ENCODE measurements around the gene NBAS. TPM values are rescaled to one million over a fixed set of nuclear protein-coding genes. Genes with fewer than 3 reads are reported as not detected.

Gene NBAS
- total and polyA plus RNA-seq, 9 of the 15 experiments (the other 6 are each of a cell fraction or from before 2014, with no cell fraction given): 15.3 to 94.4 (median 69.9) TPM

GRCh38 chr2:15560988-15561573, at the start of gene NBAS (continued):
- TF ChIP-seq, protein P1, sequence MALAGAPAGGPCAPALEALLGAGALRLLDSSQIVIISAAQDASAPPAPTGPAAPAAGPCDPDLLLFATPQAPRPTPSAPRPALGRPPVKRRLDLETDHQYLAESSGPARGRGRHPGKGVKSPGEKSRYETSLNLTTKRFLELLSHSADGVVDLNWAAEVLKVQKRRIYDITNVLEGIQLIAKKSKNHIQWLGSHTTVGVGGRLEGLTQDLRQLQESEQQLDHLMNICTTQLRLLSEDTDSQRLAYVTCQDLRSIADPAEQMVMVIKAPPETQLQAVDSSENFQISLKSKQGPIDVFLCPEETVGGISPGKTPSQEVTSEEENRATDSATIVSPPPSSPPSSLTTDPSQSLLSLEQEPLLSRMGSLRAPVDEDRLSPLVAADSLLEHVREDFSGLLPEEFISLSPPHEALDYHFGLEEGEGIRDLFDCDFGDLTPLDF (CRISPR knock-in tag; IDR thresholded peaks at IDR 0.05): no peak

DNA sequence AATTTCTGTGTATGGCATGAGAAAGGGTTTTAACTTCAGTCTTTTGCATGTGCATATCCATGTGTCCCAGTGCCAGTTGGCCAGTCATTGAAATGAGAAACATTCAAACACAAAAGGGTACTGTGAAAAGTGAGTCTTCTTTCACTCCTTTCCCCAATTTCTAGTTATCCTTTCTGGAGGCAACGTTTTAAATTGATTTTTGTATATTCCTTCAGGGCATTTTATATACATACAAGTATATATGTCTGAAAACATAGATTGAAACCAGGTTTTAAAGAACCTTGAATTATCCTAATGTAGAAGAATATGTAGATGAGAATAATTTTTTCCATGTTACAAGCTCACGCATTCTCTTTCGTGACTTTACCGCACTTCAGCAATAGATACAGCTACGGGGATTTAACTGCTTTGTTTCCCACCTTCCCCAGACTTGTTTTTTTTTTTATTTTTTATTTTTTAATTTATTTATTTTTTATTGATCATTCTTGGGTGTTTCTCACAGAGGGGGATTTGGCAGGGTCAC, 49.4 kb upstream of the NBAS start:
- H3K36me3 ChIP-seq (ENCODE audit: control insufficient read depth, insufficient read depth, low read length): peaks cover 76% of the 10 kb centered on the region
- DNase-seq (ENCODE audit: extremely low read depth in 1 of 4, low spot score in 3 of 4): no peak
- no peak for FAIRE-seq
- ChIA-PET CTCF (ENCODE audit: low intra/inter-chr PET ratio) (no interaction called here), POLR2A (no interaction called here)
- no peak overlapping the region for H3K4me3 ChIP-seq
- no peaks in the 10 kb centered on the region; the same call in 2 of the 3 replicates for H3K79me2 ChIP-seq (ENCODE audit: control insufficient read depth, insufficient read depth, low read length)
- H3K27ac ChIP-seq (ENCODE audit: extremely low read depth, low read depth, low read length): no peak overlapping the region
- no peaks in the 10 kb centered on the region for H3K27me3 ChIP-seq (ENCODE audit: control insufficient read depth in 2 of 2, insufficient read depth in 2 of 2, low read length in 2 of 2)
- peaks cover 3% of the 10 kb centered on the region for H3K9me1 ChIP-seq (ENCODE audit: control insufficient read depth, insufficient read depth, low read length)
- intact Hi-C loops (cut with micrococcal nuclease) (no loop called here), in situ Hi-C loops (cut with MboI) (no loop called here)
- WGBS (ENCODE audit: insufficient coverage, low coverage, missing lambda C conversion rate): 96% methylated on average over 5 of the region's 5 CpGs
- no TSS peak for BruUV-seq (replicated peaks)
- no peak overlapping the region for H3K9ac ChIP-seq (ENCODE audit: insufficient read depth in 1 of 2, low read depth in 2 of 2, low read length in 2 of 2)
- H3K4me2 ChIP-seq (ENCODE audit: insufficient read depth, low read length): no peak overlapping the region
- no peak overlapping the region for H2AFZ ChIP-seq (ENCODE audit: low read depth, low read length)
- no peaks in the 10 kb centered on the region for H3K4me1 ChIP-seq (replicated peaks in 1 of 2; ENCODE audit: control insufficient read depth in 2 of 2, insufficient read depth in 2 of 2, low read length in 2 of 2)
- ATAC-seq: no peak
- H4K20me1 ChIP-seq (replicated peaks; ENCODE audit: control insufficient read depth, insufficient read depth, low read length): no peaks in the 10 kb centered on the region
- no peaks in the 10 kb centered on the region for H3K9me3 ChIP-seq (replicated peaks; ENCODE audit: control insufficient read depth, insufficient read depth, low read depth, low read length)
- TF ChIP-seq ARHGAP35 (IDR thresholded peaks at IDR 0.05; ENCODE audit: partially characterized antibody) (no peak), GATA2 (CRISPR knock-in tag; IDR thresholded peaks at IDR 0.05) (no peak), BMI1 (IDR thresholded peaks at IDR 0.05; ENCODE audit: low read length) (no peak), E2F5 (CRISPR knock-in tag; IDR thresholded peaks at IDR 0.05) (no peak), MEF2A (IDR thresholded peaks at IDR 0.05; ENCODE audit: control insufficient read depth, low read depth, low read length) (no peak), SMAD2 (IDR thresholded peaks at IDR 0.05; ENCODE audit: low read depth, low read length) (no peak), ILK (tag; IDR thresholded peaks at IDR 0.05; ENCODE audit: borderline replicate concordance, low read depth) (no peak), PTRF (tag; IDR thresholded peaks at IDR 0.05) (no peak), NFXL1 (CRISPR knock-in tag; IDR thresholded peaks at IDR 0.05) (no peak), WHSC1 (IDR thresholded peaks at IDR 0.05; ENCODE audit: low read length) (no peak), NKRF (IDR thresholded peaks at IDR 0.05; ENCODE audit: borderline replicate concordance) (no peak)
- TF ChIP-seq, protein P2, sequence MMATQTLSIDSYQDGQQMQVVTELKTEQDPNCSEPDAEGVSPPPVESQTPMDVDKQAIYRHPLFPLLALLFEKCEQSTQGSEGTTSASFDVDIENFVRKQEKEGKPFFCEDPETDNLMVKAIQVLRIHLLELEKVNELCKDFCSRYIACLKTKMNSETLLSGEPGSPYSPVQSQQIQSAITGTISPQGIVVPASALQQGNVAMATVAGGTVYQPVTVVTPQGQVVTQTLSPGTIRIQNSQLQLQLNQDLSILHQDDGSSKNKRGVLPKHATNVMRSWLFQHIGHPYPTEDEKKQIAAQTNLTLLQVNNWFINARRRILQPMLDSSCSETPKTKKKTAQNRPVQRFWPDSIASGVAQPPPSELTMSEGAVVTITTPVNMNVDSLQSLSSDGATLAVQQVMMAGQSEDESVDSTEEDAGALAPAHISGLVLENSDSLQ (IDR thresholded peaks at IDR 0.05): no peak
- TF ChIP-seq, protein P3, sequence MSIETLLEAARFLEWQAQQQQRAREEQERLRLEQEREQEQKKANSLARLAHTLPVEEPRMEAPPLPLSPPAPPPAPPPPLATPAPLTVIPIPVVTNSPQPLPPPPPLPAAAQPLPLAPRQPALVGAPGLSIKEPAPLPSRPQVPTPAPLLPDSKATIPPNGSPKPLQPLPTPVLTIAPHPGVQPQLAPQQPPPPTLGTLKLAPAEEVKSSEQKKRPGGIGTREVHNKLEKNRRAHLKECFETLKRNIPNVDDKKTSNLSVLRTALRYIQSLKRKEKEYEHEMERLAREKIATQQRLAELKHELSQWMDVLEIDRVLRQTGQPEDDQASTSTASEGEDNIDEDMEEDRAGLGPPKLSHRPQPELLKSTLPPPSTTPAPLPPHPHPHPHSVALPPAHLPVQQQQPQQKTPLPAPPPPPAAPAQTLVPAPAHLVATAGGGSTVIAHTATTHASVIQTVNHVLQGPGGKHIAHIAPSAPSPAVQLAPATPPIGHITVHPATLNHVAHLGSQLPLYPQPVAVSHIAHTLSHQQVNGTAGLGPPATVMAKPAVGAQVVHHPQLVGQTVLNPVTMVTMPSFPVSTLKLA (conservative IDR thresholded peaks at IDR 0.05): no peak

Measured in K562 (cell line).